ENCODE results near the gene ZNF213.
"Not testable (repeated sequence)": the region's sequence is repeated elsewhere in the genome, so short reads cannot be mapped to it uniquely, and the experiment has no call there.

ZNF213 gene

GRCh38 chr16:3129137-3130131 lies 5.4 kb upstream of the ZNF213 start:
- peak; percentile 44 to 89 (median 87) for DNase-seq

GRCh38 chr16:3131755-3132377 lies 3.0 kb upstream of the ZNF213 start:
- DNase-seq = peak; percentile 23 to 59 (median 46)

GRCh38 chr16:3133844-3134243 lies 985 bp upstream of the ZNF213 start:
- peak in 1 of 3 experiments; percentile 40 for DNase-seq

GRCh38 chr16:3135126-3135715 lies 392 bp downstream of the ZNF213 start:
- peak; percentile 71 to 80 (median 79) for DNase-seq

- no peak for DNase-seq
Measured at GRCh38 chr16:3137267-3137666, 2.4 kb downstream of the ZNF213 start.

GRCh38 chr16:3138342-3138741 lies 3.5 kb downstream of the ZNF213 start:
- no peak for DNase-seq

- no peak for DNase-seq
Measured at GRCh38 chr16:3138823-3139426, 4.1 kb downstream of the ZNF213 start.

GRCh38 chr16:3139561-3139960 lies 4.7 kb downstream of the ZNF213 start:
- DNase-seq = not testable (repeated sequence)

- no peak for DNase-seq
Measured at GRCh38 chr16:3140603-3141427, 6.0 kb downstream of the ZNF213 start.

- no peak for DNase-seq
Measured at GRCh38 chr16:3141781-3142311, 7.0 kb downstream of the ZNF213 start.

GRCh38 chr16:3142327-3142726 lies 7.5 kb downstream of the ZNF213 start:
- no peak for DNase-seq

- DNase-seq = no peak
Measured at GRCh38 chr16:3142770-3143169, 7.9 kb downstream of the ZNF213 start.

GRCh38 chr16:3143189-3143588 lies 8.4 kb downstream of the ZNF213 start:
- no peak for DNase-seq

GRCh38 chr16:3143598-3144320 lies 8.9 kb downstream of the ZNF213 start:
- DNase-seq = peak in 1 of 3 experiments; percentile 42

GRCh38 chr16:3144321-3144983 lies 9.6 kb downstream of the ZNF213 start:
- peak in 1 of 3 experiments; percentile 32 for DNase-seq

GRCh38 chr16:3145151-3145550 lies 10.3 kb downstream of the ZNF213 start:
- no peak for DNase-seq

GRCh38 chr16:3145660-3146059 lies 10.8 kb downstream of the ZNF213 start:
- DNase-seq = no peak

GRCh38 chr16:3147046-3147756 lies 12.4 kb downstream of the ZNF213 start:
- no peak for DNase-seq

GRCh38 chr16:3147757-3148104 lies 12.9 kb downstream of the ZNF213 start:
- DNase-seq = no peak
